ENCODE measurements around the gene PTPRN2. TPM values are rescaled to one million over a fixed set of nuclear protein-coding genes. Genes with fewer than 3 reads are reported as not detected.
"Not testable (repeated sequence)": the region's sequence is repeated elsewhere in the genome, so short reads cannot be mapped to it uniquely, and the experiment has no call there.

The PTPRN2 gene
- total RNA-seq, 5 donors from 2014 or later (not counting 1 experiment from before 2014, with no cell fraction given), result 0.60 to 1.7 (median 0.82) TPM

- H3K4me3 ChIP-seq (ENCODE audit: control insufficient read depth in 1 of 2, extremely low read depth in 1 of 2, low read length in 1 of 2), result no peak overlapping the region
- peaks cover 0 to 10% of the 10 kb centered on the region in 2 experiments for H3K27me3 ChIP-seq (replicated peaks in 1 of 2; ENCODE audit: control insufficient read depth in 2 of 2, extremely low read depth in 1 of 2, insufficient read depth in 2 of 2, low read length in 1 of 2)
- no peaks in the 10 kb centered on the region for H3K9me3 ChIP-seq
- H3K4me1 ChIP-seq (ENCODE audit: control insufficient read depth in 1 of 2, extremely low read depth in 1 of 2, insufficient read depth in 2 of 2, low read length in 2 of 2), result no peaks in the 10 kb centered on the region
- ChIA-PET POLR2A (no interaction called here), CTCF (no interaction called here)
- H3K36me3 ChIP-seq (ENCODE audit: control insufficient read depth in 2 of 2, extremely low read depth in 1 of 2, insufficient read depth in 1 of 2, low read length in 1 of 2), result no peaks in the 10 kb centered on the region
- Mint-ChIP-seq H3K36me3 (no peaks in the 10 kb centered on the region), H3K27ac (no peak overlapping the region), H3K27me3 (no peaks in the 10 kb centered on the region), H3K4me1 (no peaks in the 10 kb centered on the region), H3K4me3 (no peak overlapping the region), H3K9me3 (no peaks in the 10 kb centered on the region)
- H3K27ac ChIP-seq (ENCODE audit: low read length), result no peak overlapping the region
- 91% methylated on average over 18 of the region's 25 CpGs for WGBS (ENCODE audit: insufficient coverage)
- ATAC-seq (replicated peaks in 1 of 4) (no peak), DNase-seq (no peak)
These were observed 603.0 kb downstream of the PTPRN2 start for GRCh38 chr7:157984423-157985163.

- no peaks in the 10 kb centered on the region for H3K36me3 Mint-ChIP-seq
- DNase-seq, result no peak
- H3K4me3 ChIP-seq (ENCODE audit: control insufficient read depth in 1 of 2, extremely low read depth in 1 of 2, low read length in 1 of 2), result no peak overlapping the region
- ATAC-seq (replicated peaks in 1 of 4), result no peak
- no peaks in the 10 kb centered on the region for H3K9me3 ChIP-seq
- H3K36me3 ChIP-seq (ENCODE audit: control insufficient read depth in 2 of 2, extremely low read depth in 1 of 2, insufficient read depth in 1 of 2, low read length in 1 of 2), result no peaks in the 10 kb centered on the region
- WGBS (ENCODE audit: insufficient coverage), result 93% methylated on average over 24 of the region's 32 CpGs
- no peak overlapping the region for H3K4me3 Mint-ChIP-seq
- no peaks in the 10 kb centered on the region for H3K4me1 Mint-ChIP-seq
- no peak overlapping the region for H3K27ac ChIP-seq (ENCODE audit: low read length)
- H3K27me3 Mint-ChIP-seq, result peaks cover 0 to 2% of the 10 kb centered on the region in 2 donors
- H3K27me3 ChIP-seq (replicated peaks in 1 of 2; ENCODE audit: control insufficient read depth in 2 of 2, extremely low read depth in 1 of 2, insufficient read depth in 2 of 2, low read length in 1 of 2), result peaks cover 0 to 15% of the 10 kb centered on the region in 2 experiments
- POLR2A ChIA-PET, result no interaction called here
- H3K9me3 Mint-ChIP-seq, result no peaks in the 10 kb centered on the region
- H3K4me1 ChIP-seq (ENCODE audit: control insufficient read depth in 1 of 2, extremely low read depth in 1 of 2, insufficient read depth in 2 of 2, low read length in 2 of 2), result no peaks in the 10 kb centered on the region
- H3K27ac Mint-ChIP-seq, result no peak overlapping the region
- CTCF ChIA-PET, result no interaction called here
These were observed 603.9 kb downstream of the PTPRN2 start for GRCh38 chr7:157983502-157984422.

GRCh38 chr7:157981778-157982177, 605.8 kb downstream of the PTPRN2 start:
- Mint-ChIP-seq H3K27me3 (peaks cover 2 to 6% of the 10 kb centered on the region in 2 donors), H3K36me3 (no peaks in the 10 kb centered on the region), H3K9me3 (no peaks in the 10 kb centered on the region), H3K4me1 (no peaks in the 10 kb centered on the region), H3K27ac (no peak overlapping the region), H3K4me3 (no peak overlapping the region)
- DNase-seq, result no peak
- no CpG with 5 or more reads among the region's 5 CpGs for WGBS (ENCODE audit: insufficient coverage)
- no peaks in the 10 kb centered on the region for H3K4me1 ChIP-seq (ENCODE audit: control insufficient read depth in 1 of 2, extremely low read depth in 1 of 2, insufficient read depth in 2 of 2, low read length in 2 of 2)
- ChIA-PET POLR2A (no interaction called here), CTCF (no interaction called here)
- H3K9me3 ChIP-seq, result no peaks in the 10 kb centered on the region
- peaks cover 0 to 19% of the 10 kb centered on the region in 2 experiments for H3K27me3 ChIP-seq (replicated peaks in 1 of 2; ENCODE audit: control insufficient read depth in 2 of 2, extremely low read depth in 1 of 2, insufficient read depth in 2 of 2, low read length in 1 of 2)
- H3K4me3 ChIP-seq (ENCODE audit: control insufficient read depth in 1 of 2, extremely low read depth in 1 of 2, low read length in 1 of 2), result no peak overlapping the region
- ATAC-seq (replicated peaks in 1 of 4), result no peak
- H3K27ac ChIP-seq (ENCODE audit: low read length), result no peak overlapping the region
- no peaks in the 10 kb centered on the region for H3K36me3 ChIP-seq (ENCODE audit: control insufficient read depth in 2 of 2, extremely low read depth in 1 of 2, insufficient read depth in 1 of 2, low read length in 1 of 2)

- ChIA-PET POLR2A (no interaction called here), CTCF (no interaction called here)
- no CpG with 5 or more reads among the region's 9 CpGs for WGBS (ENCODE audit: insufficient coverage)
- DNase-seq (no peak), ATAC-seq (replicated peaks in 1 of 4) (no peak)
- no peak overlapping the region for H3K4me3 Mint-ChIP-seq
- no peak overlapping the region for H3K4me3 ChIP-seq (ENCODE audit: control insufficient read depth in 1 of 2, extremely low read depth in 1 of 2, low read length in 1 of 2)
- H3K36me3 Mint-ChIP-seq, result no peaks in the 10 kb centered on the region
- peaks cover 0 to 16% of the 10 kb centered on the region in 2 experiments for H3K27me3 ChIP-seq (replicated peaks in 1 of 2; ENCODE audit: control insufficient read depth in 2 of 2, extremely low read depth in 1 of 2, insufficient read depth in 2 of 2, low read length in 1 of 2)
- H3K27ac ChIP-seq (ENCODE audit: low read length), result no peak overlapping the region
- peaks cover 2 to 6% of the 10 kb centered on the region in 2 donors for H3K27me3 Mint-ChIP-seq
- H3K4me1 ChIP-seq (ENCODE audit: control insufficient read depth in 1 of 2, extremely low read depth in 1 of 2, insufficient read depth in 2 of 2, low read length in 2 of 2), result no peaks in the 10 kb centered on the region
- H3K4me1 Mint-ChIP-seq, result no peaks in the 10 kb centered on the region
- no peaks in the 10 kb centered on the region for H3K9me3 ChIP-seq
- no peaks in the 10 kb centered on the region for H3K9me3 Mint-ChIP-seq
- H3K27ac Mint-ChIP-seq, result no peak overlapping the region
- no peaks in the 10 kb centered on the region for H3K36me3 ChIP-seq (ENCODE audit: control insufficient read depth in 2 of 2, extremely low read depth in 1 of 2, insufficient read depth in 1 of 2, low read length in 1 of 2)
These were observed 606.8 kb downstream of the PTPRN2 start for GRCh38 chr7:157980774-157981173.

GRCh38 chr7:157980341-157980731, 607.3 kb downstream of the PTPRN2 start:
- H3K9me3 Mint-ChIP-seq; H3K27me3 Mint-ChIP-seq; CTCF ChIA-PET; H3K36me3 Mint-ChIP-seq; ATAC-seq (replicated peaks in 1 of 4); H3K4me3 ChIP-seq (ENCODE audit: control insufficient read depth in 1 of 2, extremely low read depth in 1 of 2, low read length in 1 of 2); DNase-seq; H3K4me3 Mint-ChIP-seq; H3K9me3 ChIP-seq; H3K27ac ChIP-seq (ENCODE audit: low read length); H3K4me1 ChIP-seq (ENCODE audit: control insufficient read depth in 1 of 2, extremely low read depth in 1 of 2, insufficient read depth in 2 of 2, low read length in 2 of 2); POLR2A ChIA-PET; H3K4me1 Mint-ChIP-seq; H3K27ac Mint-ChIP-seq; H3K36me3 ChIP-seq (ENCODE audit: control insufficient read depth in 2 of 2, extremely low read depth in 1 of 2, insufficient read depth in 1 of 2, low read length in 1 of 2): not testable (repeated sequence)
- 81% methylated on average over 3 of the region's 9 CpGs for WGBS (ENCODE audit: insufficient coverage)
- H3K27me3 ChIP-seq (replicated peaks in 1 of 2; ENCODE audit: control insufficient read depth in 2 of 2, extremely low read depth in 1 of 2, insufficient read depth in 2 of 2, low read length in 1 of 2), result peaks cover 0 to 16% of the 10 kb centered on the region in 2 experiments

GRCh38 chr7:157979636-157980340, 607.8 kb downstream of the PTPRN2 start:
- no peaks in the 10 kb centered on the region for H3K9me3 ChIP-seq
- ATAC-seq (replicated peaks in 1 of 4) (no peak), DNase-seq (no peak)
- no peaks in the 10 kb centered on the region for H3K4me1 ChIP-seq (ENCODE audit: control insufficient read depth in 1 of 2, extremely low read depth in 1 of 2, insufficient read depth in 2 of 2, low read length in 2 of 2)
- CTCF ChIA-PET, result no interaction called here
- whole genome bisulfite sequencing (ENCODE audit: insufficient coverage), result 87% methylated on average over 11 of the region's 14 CpGs
- Mint-ChIP-seq H3K27ac (no peak overlapping the region), H3K36me3 (no peaks in the 10 kb centered on the region), H3K9me3 (peaks cover 4 to 6% (median 5%) of the 10 kb centered on the region in 3 donors), H3K27me3 (peaks cover 2 to 6% of the 10 kb centered on the region in 2 donors), H3K4me3 (no peak overlapping the region), H3K4me1 (no peaks in the 10 kb centered on the region)
- peaks cover 0 to 16% of the 10 kb centered on the region in 2 experiments for H3K27me3 ChIP-seq (replicated peaks in 1 of 2; ENCODE audit: control insufficient read depth in 2 of 2, extremely low read depth in 1 of 2, insufficient read depth in 2 of 2, low read length in 1 of 2)
- H3K36me3 ChIP-seq (ENCODE audit: control insufficient read depth in 2 of 2, extremely low read depth in 1 of 2, insufficient read depth in 1 of 2, low read length in 1 of 2), result no peaks in the 10 kb centered on the region
- POLR2A ChIA-PET, result no interaction called here
- H3K4me3 ChIP-seq (ENCODE audit: control insufficient read depth in 1 of 2, extremely low read depth in 1 of 2, low read length in 1 of 2), result no peak overlapping the region
- H3K27ac ChIP-seq (ENCODE audit: low read length), result no peak overlapping the region
